22Rv1 (cell line): Measurements from ENCODE around the gene TMEM184A.

Experiments
- ZFX ChIP-seq: fragments of 450-650 bp; IDR thresholded peaks from 2 replicates; pipeline ENCODE4 v1.6.1; 2017; ENCODE audit warnings: antibody characterized with exemption, borderline replicate concordance
- TF ChIP-seq, protein P1 (sequence below): fragments of 450-650 bp; IDR thresholded peaks from 2 replicates; pipeline ENCODE4 v1.5.1; 2017; ENCODE audit warnings: mild to moderate bottlenecking

DNA sequence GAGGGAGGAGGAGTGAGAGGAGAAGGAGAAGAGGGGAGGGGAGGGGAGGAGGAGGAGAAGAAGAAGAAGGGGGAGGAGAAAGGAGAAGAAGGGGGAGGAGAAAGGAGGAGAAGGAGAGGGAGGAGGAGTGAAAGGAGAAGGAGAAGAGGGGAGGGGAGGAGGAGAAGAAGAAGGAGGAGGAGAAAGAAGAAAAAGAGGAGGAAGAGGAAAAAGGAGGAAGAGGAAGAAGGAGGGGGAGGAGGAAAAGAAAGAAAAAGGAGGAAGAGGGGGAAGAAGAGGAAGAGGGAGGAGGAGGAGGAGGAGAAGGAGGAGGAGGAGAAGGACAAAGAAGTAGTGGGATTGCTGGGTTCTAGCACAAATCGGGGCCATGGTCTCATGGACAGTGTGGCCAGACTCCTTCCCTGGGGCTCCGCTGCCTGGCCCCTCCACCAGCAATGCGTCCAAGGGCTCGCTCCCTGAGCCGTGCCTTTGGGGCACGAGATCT lies 29.7 kb downstream of the TMEM184A start:
- TF ChIP-seq, protein P1, sequence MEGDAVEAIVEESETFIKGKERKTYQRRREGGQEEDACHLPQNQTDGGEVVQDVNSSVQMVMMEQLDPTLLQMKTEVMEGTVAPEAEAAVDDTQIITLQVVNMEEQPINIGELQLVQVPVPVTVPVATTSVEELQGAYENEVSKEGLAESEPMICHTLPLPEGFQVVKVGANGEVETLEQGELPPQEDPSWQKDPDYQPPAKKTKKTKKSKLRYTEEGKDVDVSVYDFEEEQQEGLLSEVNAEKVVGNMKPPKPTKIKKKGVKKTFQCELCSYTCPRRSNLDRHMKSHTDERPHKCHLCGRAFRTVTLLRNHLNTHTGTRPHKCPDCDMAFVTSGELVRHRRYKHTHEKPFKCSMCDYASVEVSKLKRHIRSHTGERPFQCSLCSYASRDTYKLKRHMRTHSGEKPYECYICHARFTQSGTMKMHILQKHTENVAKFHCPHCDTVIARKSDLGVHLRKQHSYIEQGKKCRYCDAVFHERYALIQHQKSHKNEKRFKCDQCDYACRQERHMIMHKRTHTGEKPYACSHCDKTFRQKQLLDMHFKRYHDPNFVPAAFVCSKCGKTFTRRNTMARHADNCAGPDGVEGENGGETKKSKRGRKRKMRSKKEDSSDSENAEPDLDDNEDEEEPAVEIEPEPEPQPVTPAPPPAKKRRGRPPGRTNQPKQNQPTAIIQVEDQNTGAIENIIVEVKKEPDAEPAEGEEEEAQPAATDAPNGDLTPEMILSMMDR: no peak
- TF ChIP-seq ZFX: no peak
